Measurements from ENCODE around the gene ISL1.

- TF ChIP-seq CTCF (IDR thresholded peaks at IDR 0.05) (no peak), ZFX (IDR thresholded peaks at IDR 0.05; ENCODE audit: borderline replicate concordance) (no peak)
Observed at GRCh38 chr5:51394609-51395008, 11.4 kb downstream of the ISL1 start.
